Measurements from ENCODE around the gene NNAT. TPM values are rescaled to one million over a fixed set of nuclear protein-coding genes. Genes with fewer than 3 reads are reported as not detected.
"Not testable (repeated sequence)": the region's sequence is repeated elsewhere in the genome, so short reads cannot be mapped to it uniquely, and the experiment has no call there.

Gene NNAT
- total RNA-seq, 2 donors from 2014 or later = 0.52 TPM; not detected in 1

DNA sequence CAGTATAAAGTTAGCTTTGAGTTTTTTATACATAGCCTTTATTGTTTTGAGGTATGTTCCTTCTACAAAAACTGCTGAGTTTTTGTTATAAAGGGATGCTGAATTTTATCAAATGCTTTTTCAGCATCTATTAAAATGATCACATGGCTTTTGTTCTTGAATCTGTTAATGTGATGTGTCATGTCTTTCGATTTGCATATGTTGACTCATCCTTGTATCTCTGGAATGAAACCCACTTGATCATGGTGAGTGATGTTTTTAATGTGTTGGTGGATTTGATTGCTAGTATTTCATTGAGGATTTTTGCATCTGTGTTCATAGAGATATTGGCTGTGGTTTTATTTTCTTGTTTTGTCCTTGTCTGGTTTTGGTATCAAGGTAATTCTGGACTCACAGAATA lies 31.4 kb downstream of the NNAT start:
- no peaks in the 10 kb centered on the region for H3K27me3 ChIP-seq
- no peak overlapping the region for H3K4me3 ChIP-seq
- H3K27ac ChIP-seq = no peak overlapping the region
- no peaks in the 10 kb centered on the region for H3K9me3 ChIP-seq
- ATAC-seq (no peak), DNase-seq (no peak)
- no peaks in the 10 kb centered on the region for H3K36me3 ChIP-seq (replicated peaks in 1 of 2; ENCODE audit: insufficient read depth in 1 of 2, low read depth in 2 of 2)
- intact Hi-C loops (cut with DNase I) = no loop called here
- no peak for TF ChIP-seq POLR2A (IDR thresholded peaks at IDR 0.05)
- TF ChIP-seq, protein P1, sequence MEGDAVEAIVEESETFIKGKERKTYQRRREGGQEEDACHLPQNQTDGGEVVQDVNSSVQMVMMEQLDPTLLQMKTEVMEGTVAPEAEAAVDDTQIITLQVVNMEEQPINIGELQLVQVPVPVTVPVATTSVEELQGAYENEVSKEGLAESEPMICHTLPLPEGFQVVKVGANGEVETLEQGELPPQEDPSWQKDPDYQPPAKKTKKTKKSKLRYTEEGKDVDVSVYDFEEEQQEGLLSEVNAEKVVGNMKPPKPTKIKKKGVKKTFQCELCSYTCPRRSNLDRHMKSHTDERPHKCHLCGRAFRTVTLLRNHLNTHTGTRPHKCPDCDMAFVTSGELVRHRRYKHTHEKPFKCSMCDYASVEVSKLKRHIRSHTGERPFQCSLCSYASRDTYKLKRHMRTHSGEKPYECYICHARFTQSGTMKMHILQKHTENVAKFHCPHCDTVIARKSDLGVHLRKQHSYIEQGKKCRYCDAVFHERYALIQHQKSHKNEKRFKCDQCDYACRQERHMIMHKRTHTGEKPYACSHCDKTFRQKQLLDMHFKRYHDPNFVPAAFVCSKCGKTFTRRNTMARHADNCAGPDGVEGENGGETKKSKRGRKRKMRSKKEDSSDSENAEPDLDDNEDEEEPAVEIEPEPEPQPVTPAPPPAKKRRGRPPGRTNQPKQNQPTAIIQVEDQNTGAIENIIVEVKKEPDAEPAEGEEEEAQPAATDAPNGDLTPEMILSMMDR (IDR thresholded peaks at IDR 0.05) = no peak
- WGBS, 2 donors = 56 to 67% methylated on average over 1 of the region's 1 CpG
- H3K4me1 ChIP-seq = no peaks in the 10 kb centered on the region

DNA sequence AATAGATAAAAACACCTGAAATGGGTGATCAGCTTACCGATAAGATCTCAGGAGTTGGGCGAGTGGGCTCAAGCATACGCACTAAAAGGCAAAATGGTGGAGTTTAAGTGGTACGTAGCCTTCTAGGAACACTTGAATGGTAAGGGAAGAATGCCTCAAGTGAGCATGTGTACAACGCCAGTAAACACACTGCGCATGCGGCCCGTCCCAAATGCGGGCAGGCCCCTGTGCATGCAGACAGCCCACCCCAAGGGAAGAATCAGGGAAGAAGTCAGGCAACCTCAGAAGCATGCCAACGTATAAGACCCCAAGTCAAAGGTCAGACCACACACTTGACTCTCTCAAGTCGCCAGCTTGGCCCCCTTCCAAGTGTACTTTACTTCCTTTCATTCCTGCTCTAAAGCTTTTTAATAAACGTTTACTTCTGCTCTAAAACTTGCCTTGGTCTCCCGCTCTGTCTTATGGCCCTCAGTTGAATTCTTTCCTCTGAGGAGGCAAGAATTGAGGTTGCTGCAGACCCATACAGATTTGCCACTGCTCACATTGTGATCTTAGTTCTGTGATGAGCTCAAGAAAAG lies 33.8 kb downstream of the NNAT start:
- WGBS, 2 donors = 71 to 74% methylated on average over 13 of the region's 13 CpGs
- H3K27ac ChIP-seq; H3K27me3 ChIP-seq; H3K4me3 ChIP-seq; H3K36me3 ChIP-seq (replicated peaks in 1 of 2; ENCODE audit: insufficient read depth in 1 of 2, low read depth in 2 of 2); H3K4me1 ChIP-seq; DNase-seq; H3K9me3 ChIP-seq; ATAC-seq; intact Hi-C loops (cut with DNase I): not testable (repeated sequence)

DNA sequence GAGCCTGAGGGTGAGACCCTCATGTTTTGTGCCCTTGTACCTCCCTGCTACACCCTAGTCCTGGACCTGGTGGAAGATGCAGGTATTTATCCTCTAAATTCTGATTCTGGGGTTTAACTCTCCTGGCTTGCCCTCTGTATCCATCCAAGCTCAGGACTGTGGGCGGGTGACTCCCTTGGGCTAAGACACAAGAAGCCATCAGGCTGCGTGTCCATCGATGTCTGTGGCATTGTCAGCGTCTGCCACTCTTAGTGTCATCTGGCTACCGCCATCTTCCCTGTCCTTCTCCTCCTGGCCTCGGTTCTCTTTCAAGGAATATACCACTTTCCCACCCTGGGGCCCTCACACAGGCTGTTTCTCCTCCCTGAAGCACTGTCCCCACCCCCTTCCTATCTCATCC lies 35.5 kb downstream of the NNAT start:
- intact Hi-C loops (cut with DNase I) = no loop called here
- TF ChIP-seq POLR2A (IDR thresholded peaks at IDR 0.05) = no peak
- TF ChIP-seq, protein P1 (IDR thresholded peaks at IDR 0.05) = no peak
- H3K27ac ChIP-seq = no peak overlapping the region
- H3K9me3 ChIP-seq = no peaks in the 10 kb centered on the region
- H3K4me3 ChIP-seq = no peak overlapping the region
- 80 to 85% methylated on average over 6 of the region's 6 CpGs for WGBS, 2 donors
- no peak for DNase-seq
- H3K27me3 ChIP-seq = no peaks in the 10 kb centered on the region
- no peaks in the 10 kb centered on the region for H3K36me3 ChIP-seq (replicated peaks in 1 of 2; ENCODE audit: insufficient read depth in 1 of 2, low read depth in 2 of 2)
- no peaks in the 10 kb centered on the region for H3K4me1 ChIP-seq
- ATAC-seq = no peak

DNA sequence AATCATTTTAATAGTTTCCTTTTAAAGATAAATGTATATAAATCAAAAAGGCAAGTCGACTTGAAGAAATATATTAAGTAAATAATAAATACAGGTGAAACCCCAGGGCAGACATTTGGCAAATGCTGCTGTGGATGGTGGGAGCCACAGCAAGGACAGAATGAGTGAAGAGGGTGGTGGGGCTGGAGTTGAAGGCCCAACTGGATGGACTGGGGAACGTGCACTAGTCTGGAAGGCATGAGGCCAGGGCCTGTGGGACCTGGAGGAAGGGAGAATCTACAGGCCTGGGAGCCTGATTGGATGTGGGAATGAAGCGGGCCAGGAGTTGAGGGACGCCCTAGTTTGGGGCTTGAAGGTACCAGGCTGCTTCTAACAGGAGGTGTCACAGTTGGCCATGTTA lies 37.3 kb downstream of the NNAT start:
- H3K27ac ChIP-seq = no peak overlapping the region
- no peaks in the 10 kb centered on the region for H3K4me1 ChIP-seq
- WGBS, 2 donors = 76 to 80% methylated on average over 4 of the region's 4 CpGs
- TF ChIP-seq, protein P1 (IDR thresholded peaks at IDR 0.05) = no peak
- TF ChIP-seq POLR2A (IDR thresholded peaks at IDR 0.05) = no peak
- no peak overlapping the region for H3K4me3 ChIP-seq
- no peaks in the 10 kb centered on the region for H3K9me3 ChIP-seq
- H3K27me3 ChIP-seq = no peaks in the 10 kb centered on the region
- intact Hi-C loops (cut with DNase I) = no loop called here
- ATAC-seq (no peak), DNase-seq (no peak)
- H3K36me3 ChIP-seq (replicated peaks in 1 of 2; ENCODE audit: insufficient read depth in 1 of 2, low read depth in 2 of 2) = no peaks in the 10 kb centered on the region

DNA sequence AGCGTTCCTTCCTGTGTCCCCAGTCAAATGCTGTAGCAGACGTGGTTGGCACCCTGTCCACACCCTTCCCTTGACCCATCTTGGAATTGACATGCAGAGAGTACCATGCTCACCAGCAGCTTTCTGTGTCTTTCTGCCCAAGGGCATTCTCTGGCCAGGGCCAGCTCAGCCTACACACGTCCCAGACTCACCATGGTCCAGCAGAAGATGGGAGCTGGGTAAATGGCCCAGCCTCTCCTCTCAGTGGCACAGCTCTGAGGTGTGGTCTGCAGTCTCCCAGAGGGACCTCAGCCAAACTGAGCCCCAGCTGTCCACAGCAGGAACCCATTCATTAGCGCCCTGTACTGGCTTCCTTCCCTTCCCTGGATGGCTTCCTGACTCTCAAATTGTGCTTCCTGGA lies 37.7 kb downstream of the NNAT start:
- ATAC-seq = no peak
- 64 to 70% methylated on average over 4 of the region's 4 CpGs for WGBS, 2 donors
- no peak for TF ChIP-seq POLR2A (IDR thresholded peaks at IDR 0.05)
- TF ChIP-seq, protein P1 (IDR thresholded peaks at IDR 0.05) = no peak
- DNase-seq = no peak
- intact Hi-C loops (cut with DNase I) = no loop called here
- H3K4me1 ChIP-seq = no peaks in the 10 kb centered on the region
- H3K27ac ChIP-seq = no peak overlapping the region
- H3K9me3 ChIP-seq = no peaks in the 10 kb centered on the region
- no peaks in the 10 kb centered on the region for H3K27me3 ChIP-seq
- no peaks in the 10 kb centered on the region for H3K36me3 ChIP-seq (replicated peaks in 1 of 2; ENCODE audit: insufficient read depth in 1 of 2, low read depth in 2 of 2)
- H3K4me3 ChIP-seq = no peak overlapping the region

Measured in body of pancreas (tissue), 4 donors.